Peyer's patch (tissue), 4 donors: Measurements from ENCODE around the gene SORCS3.

Experiments
- POLR2A ChIP-seq, 2 donors: fragments of 450-650 bp; IDR thresholded peaks; one replicate each; pipeline ENCODE4 v1.5.1; 2017; ENCODE audit warnings: antibody characterized with exemption in 2 of 2, mild to moderate bottlenecking in 2 of 2, moderate library complexity in 2 of 2
- TF ChIP-seq, protein P1 (sequence below), 6 experiments: fragments of 450-650 bp in 4 of 6; fragments of 200-600 bp in 2 of 6; sonication (generic) in 1 of 6; IDR thresholded peaks; one replicate each; pipeline ENCODE4 v1.5.1; 2017 to 2019; ENCODE audit warnings: antibody characterized with exemption in 6 of 6, mild to moderate bottlenecking in 3 of 6, moderate library complexity in 1 of 6

DNA sequence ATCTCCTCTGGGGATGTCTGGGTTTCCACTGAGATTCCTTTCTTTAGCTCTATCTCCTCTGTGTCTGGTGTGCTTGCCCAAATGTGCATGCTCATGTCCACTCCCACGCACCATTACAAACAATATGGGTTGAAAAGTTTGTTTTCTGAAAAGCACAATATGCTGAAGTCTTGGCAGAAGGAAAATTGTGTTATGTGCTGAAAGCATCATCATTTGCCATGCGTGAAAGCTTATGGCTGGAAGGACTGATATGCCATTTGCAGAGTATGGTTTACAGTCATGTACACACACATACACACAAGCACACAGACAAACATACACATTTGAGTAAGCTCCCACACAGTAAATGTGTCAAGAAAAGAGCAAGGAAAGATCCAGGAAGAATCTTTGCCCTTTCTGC is 231.6 kb downstream of the SORCS3 start:
- TF ChIP-seq, protein P1, sequence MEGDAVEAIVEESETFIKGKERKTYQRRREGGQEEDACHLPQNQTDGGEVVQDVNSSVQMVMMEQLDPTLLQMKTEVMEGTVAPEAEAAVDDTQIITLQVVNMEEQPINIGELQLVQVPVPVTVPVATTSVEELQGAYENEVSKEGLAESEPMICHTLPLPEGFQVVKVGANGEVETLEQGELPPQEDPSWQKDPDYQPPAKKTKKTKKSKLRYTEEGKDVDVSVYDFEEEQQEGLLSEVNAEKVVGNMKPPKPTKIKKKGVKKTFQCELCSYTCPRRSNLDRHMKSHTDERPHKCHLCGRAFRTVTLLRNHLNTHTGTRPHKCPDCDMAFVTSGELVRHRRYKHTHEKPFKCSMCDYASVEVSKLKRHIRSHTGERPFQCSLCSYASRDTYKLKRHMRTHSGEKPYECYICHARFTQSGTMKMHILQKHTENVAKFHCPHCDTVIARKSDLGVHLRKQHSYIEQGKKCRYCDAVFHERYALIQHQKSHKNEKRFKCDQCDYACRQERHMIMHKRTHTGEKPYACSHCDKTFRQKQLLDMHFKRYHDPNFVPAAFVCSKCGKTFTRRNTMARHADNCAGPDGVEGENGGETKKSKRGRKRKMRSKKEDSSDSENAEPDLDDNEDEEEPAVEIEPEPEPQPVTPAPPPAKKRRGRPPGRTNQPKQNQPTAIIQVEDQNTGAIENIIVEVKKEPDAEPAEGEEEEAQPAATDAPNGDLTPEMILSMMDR (IDR thresholded peaks at IDR 0.05): no peak
- no peak for TF ChIP-seq POLR2A (IDR thresholded peaks at IDR 0.05)
